SK-N-SH (cell line): ENCODE measurements around the gene LARGE1. TPM values are rescaled to one million over a fixed set of nuclear protein-coding genes. Genes with fewer than 3 reads are reported as not detected.

Experiments used
- CTCF ChIA-PET: fragments of 300-600, 350-600 bp; formaldehyde crosslinking; extraction: SDS; loops from one replicate; lab custom pipeline; 2021; lab: Yijun Ruan, JAX
- POLR2A ChIA-PET: fragments of 350-600 bp; sonication (Branson Sonifier 250); formaldehyde crosslinking; extraction: SDS; loops from one replicate; lab custom pipeline; 2020; ENCODE audit warnings: antibody characterized with exemption, inconsistent platforms; lab: Yijun Ruan, JAX
- DNase-seq: peaks from one replicate; pipeline ENCODE4 v3.0.0; 2012
- H2AFZ ChIP-seq: fragments of 200-600 bp; sonication (generic); 2 replicates; pipeline ENCODE4 v1.8.1; 2016; ENCODE audit warnings: antibody characterized with exemption, mild to moderate bottlenecking, low read depth
- H3F3A ChIP-seq: fragments of 200-600 bp; sonication (generic); replicated peaks from 2 replicates; pipeline ENCODE3; 2016; ENCODE audit warnings: antibody characterized with exemption, mild to moderate bottlenecking; ENCODE audit not compliant: insufficient read depth
- H3K27ac ChIP-seq, 2 experiments: fragments of 200-500 bp in 1 of 2; fragments of 200-600 bp in 1 of 2; sonication (Bioruptor generic) in 1 of 2; sonication (generic), shearing (Covaris generic) in 1 of 2; 2 replicates each; pipeline versions ENCODE4 v1.5.1 to v1.6.1; 2014 to 2016; ENCODE audit warnings: low read depth in 2 of 2, inconsistent platforms in 1 of 2, low read length in 1 of 2, mild to moderate bottlenecking in 1 of 2, mixed read lengths in 1 of 2
- H3K27me3 ChIP-seq: fragments of 200-600 bp; sonication (generic), shearing (Covaris generic); 2 replicates; pipeline ENCODE4 v1.6.1; 2016; ENCODE audit warnings: mixed run types; ENCODE audit not compliant: insufficient read depth
- H3K36me3 ChIP-seq, 2 experiments: fragments of 200-500 bp in 1 of 2; fragments of 200-600 bp in 1 of 2; sonication (Bioruptor generic) in 1 of 2; sonication (generic) in 1 of 2; replicated peaks in 1 of 2; 2 replicates each; pipeline versions ENCODE3 to v1.5.1; 2014 to 2016; ENCODE audit warnings: low read length in 1 of 2, mild to moderate bottlenecking in 1 of 2; ENCODE audit not compliant: insufficient read depth in 2 of 2, control insufficient read depth in 1 of 2
- H3K4me1 ChIP-seq, 2 experiments: fragments of 200-500 bp in 1 of 2; fragments of 200-600 bp in 1 of 2; sonication (Bioruptor generic) in 1 of 2; sonication (generic), shearing (Covaris generic) in 1 of 2; 2 replicates each; pipeline versions ENCODE4 v1.5.1 to v1.6.1; 2014 to 2016; ENCODE audit warnings: low read depth in 1 of 2, low read length in 1 of 2, mixed run types in 1 of 2; ENCODE audit not compliant: insufficient read depth in 2 of 2, control insufficient read depth in 1 of 2
- H3K4me2 ChIP-seq: fragments of 200-600 bp; sonication (generic), shearing (Covaris generic); 2 replicates; pipeline ENCODE4 v1.6.1; 2017; ENCODE audit warnings: mixed run types
- H3K4me3 ChIP-seq, 2 experiments: fragments of 200-500 bp in 1 of 2; fragments of 200-600 bp in 1 of 2; sonication (Bioruptor generic) in 1 of 2; sonication (generic), shearing (Covaris generic) in 1 of 2; 2 replicates each; pipeline versions ENCODE4 v1.5.1 to v1.8.1; 2014 to 2016; ENCODE audit warnings: low read depth in 2 of 2, inconsistent platforms in 1 of 2, low read length in 1 of 2, mild to moderate bottlenecking in 1 of 2, mixed read lengths in 1 of 2, moderate library complexity in 1 of 2
- H3K79me2 ChIP-seq: fragments of 200-600 bp; sonication (generic); 2 replicates; pipeline ENCODE4 v1.8.1; 2017; ENCODE audit warnings: mild to moderate bottlenecking; ENCODE audit not compliant: insufficient read depth
- H3K9ac ChIP-seq: fragments of 200-600 bp; sonication (generic); 2 replicates; pipeline ENCODE4 v1.6.1; 2017; ENCODE audit warnings: mixed run types
- H3K9me2 ChIP-seq: fragments of 200-600 bp; sonication (generic); 2 replicates; pipeline ENCODE4 v1.6.1; 2017; ENCODE audit warnings: mixed run types
- H3K9me3 ChIP-seq: fragments of 200-600 bp; sonication (generic); 2 replicates; pipeline ENCODE4 v1.6.1; 2017; ENCODE audit warnings: mixed run types, mild to moderate bottlenecking, moderate library complexity
- H4K20me1 ChIP-seq: fragments of 200-600 bp; sonication (generic); 2 replicates; pipeline ENCODE4 v1.6.1; 2017; ENCODE audit warnings: mild to moderate bottlenecking, mixed run types; ENCODE audit not compliant: insufficient read depth
- CHD2 ChIP-seq: fragments of 150-350 bp; IDR thresholded peaks from 2 replicates; pipeline ENCODE4 v1.6.1; 2018; ENCODE audit warnings: low read length; ENCODE audit not compliant: partially characterized antibody
- EP300 ChIP-seq, 2 experiments: IDR thresholded peaks; 2 replicates each; pipeline versions ENCODE4 v1.4.0 to v1.6.1; 2012; ENCODE audit warnings: borderline replicate concordance in 1 of 2, low read depth in 1 of 2, low read length in 1 of 2
- EZH2phosphoT487 ChIP-seq: fragments of 200-600 bp; sonication (generic); IDR thresholded peaks from 2 replicates; pipeline ENCODE4 v1.6.1; 2017; ENCODE audit warnings: low read depth, mixed run types, mild to moderate bottlenecking, antibody characterized with exemption, moderate library complexity, borderline replicate concordance
- FOXJ3 ChIP-seq: sonication (generic); formaldehyde crosslinking; IDR thresholded peaks from 2 replicates; pipeline ENCODE4 v1.5.1; 2020; ENCODE audit warnings: mild to moderate bottlenecking, missing genetic modification reagents
- GATA2 ChIP-seq: sonication (generic); formaldehyde crosslinking; IDR thresholded peaks from 2 replicates; pipeline ENCODE4 v1.5.0; 2020; ENCODE audit warnings: mild to moderate bottlenecking, missing genetic modification reagents
- JUND ChIP-seq: IDR thresholded peaks from 2 replicates; pipeline ENCODE4 v1.4.0; 2012
- MEF2A ChIP-seq: IDR thresholded peaks from 2 replicates; pipeline ENCODE4 v1.4.0; 2012; ENCODE audit warnings: low read depth, borderline replicate concordance
- NFIC ChIP-seq: IDR thresholded peaks from 2 replicates; pipeline ENCODE4 v1.4.0; 2012; ENCODE audit warnings: borderline replicate concordance
- NRF1 ChIP-seq: IDR thresholded peaks from 2 replicates; pipeline ENCODE4 v1.6.1; 2012; ENCODE audit warnings: low read depth, mild to moderate bottlenecking, low read length
- RAD21 ChIP-seq: IDR thresholded peaks from 2 replicates; pipeline ENCODE4 v1.6.1; 2012; ENCODE audit warnings: mild to moderate bottlenecking, low read length
- RFX5 ChIP-seq: IDR thresholded peaks from 2 replicates; pipeline ENCODE4 v1.6.1; 2012; ENCODE audit warnings: mild to moderate bottlenecking, improper control_type of control experiment, low read length
- RXRA ChIP-seq: IDR thresholded peaks from 2 replicates; pipeline ENCODE4 v1.4.0; 2012; ENCODE audit warnings: low read depth, mild to moderate bottlenecking, borderline replicate concordance
- SIN3A ChIP-seq: IDR thresholded peaks from 2 replicates; pipeline ENCODE4 v1.6.1; 2012; ENCODE audit warnings: low read depth, mild to moderate bottlenecking, low read length, moderate library complexity, borderline replicate concordance
- SMC3 ChIP-seq: IDR thresholded peaks from 2 replicates; pipeline ENCODE4 v1.6.1; 2012; ENCODE audit warnings: low read depth, low read length, improper control_type of control experiment
- TCF12 ChIP-seq: IDR thresholded peaks from 2 replicates; pipeline ENCODE4 v1.4.0; 2012
- TEAD4 ChIP-seq: IDR thresholded peaks from 2 replicates; pipeline ENCODE4 v1.4.0; 2012; ENCODE audit warnings: mild to moderate bottlenecking, borderline replicate concordance; ENCODE audit not compliant: insufficient read depth
- WGBS: methylation state at CpG from one replicate; pipeline ENCODE4 v1.1.6; 2017; ENCODE audit warnings: low lambda C conversion rate; 5-methylcytosine and 5-hydroxymethylcytosine counted together
- polyA plus RNA-seq, 3 experiments: library from polyadenylated mRNA; depleted of rRNA; stranded (reverse); fragments of >200 nt; gene quantifications; 2 replicates each; pipeline ENCODE4 v1.2.3, GENCODE V29; 2012
- TF ChIP-seq, protein P1 (sequence below): IDR thresholded peaks from 2 replicates; pipeline ENCODE4 v1.4.0; 2012; ENCODE audit warnings: low read depth, borderline replicate concordance
- TF ChIP-seq, protein P2 (sequence below): IDR thresholded peaks from 2 replicates; pipeline ENCODE4 v1.4.0; 2012; ENCODE audit warnings: low read depth
- TF ChIP-seq, protein P3 (sequence below): fragments of 200-600 bp; sonication (generic); IDR thresholded peaks from 2 replicates; pipeline ENCODE4 v1.6.1; 2017; ENCODE audit warnings: antibody characterized with exemption, mild to moderate bottlenecking, moderate library complexity
- TF ChIP-seq, protein P4 (sequence below): fragments of 150-350 bp; IDR thresholded peaks from 2 replicates; pipeline ENCODE4 v1.6.1; 2016; ENCODE audit warnings: mild to moderate bottlenecking, low read depth, low read length
- TF ChIP-seq, protein P5 (sequence below): fragments of 150-350 bp; IDR thresholded peaks from 2 replicates; pipeline ENCODE4 v1.6.1; 2017; ENCODE audit warnings: antibody characterized with exemption, low read length, low read depth, borderline replicate concordance

Gene LARGE1
- polyA plus RNA-seq, 1 of the 3 experiments (the other 2 are of a cell fraction): 1.1 TPM

DNA sequence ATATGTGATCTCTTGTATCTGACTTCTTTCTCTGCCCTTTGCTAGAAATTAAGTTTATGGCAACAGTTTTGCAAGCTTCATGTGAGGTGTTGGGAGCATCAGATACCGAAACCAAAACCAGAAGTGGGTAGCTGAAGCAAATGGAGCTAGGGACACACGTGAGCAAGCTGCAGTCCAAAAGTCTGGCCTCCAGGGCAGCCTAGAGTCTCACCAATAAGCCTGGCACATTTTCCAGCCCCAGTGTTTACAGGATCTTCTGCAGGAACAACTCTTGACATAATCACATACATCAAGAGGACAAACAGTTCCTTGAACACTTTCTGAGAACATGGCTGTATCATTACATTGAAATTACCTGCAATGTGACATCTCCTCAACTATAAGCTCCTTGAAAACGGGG lies 114.1 kb downstream of the LARGE1 start:
- Histone ChIP-seq H3K4me2 (no peak overlapping the region), H3K27me3 (no peaks in the 10 kb centered on the region), H3K4me3 (no peak overlapping the region), H3K4me1 (no peaks in the 10 kb centered on the region), H3K36me3 (no peaks in the 10 kb centered on the region), H3K9me2 (no peaks in the 10 kb centered on the region), H3F3A (no peaks in the 10 kb centered on the region), H3K79me2 (no peaks in the 10 kb centered on the region), H2AFZ (no peak overlapping the region), H3K9me3 (no peaks in the 10 kb centered on the region; the same call in 1 of the 2 replicates), H3K27ac (no peak overlapping the region), H3K9ac (no peak overlapping the region), H4K20me1 (no peaks in the 10 kb centered on the region)
- CTCF ChIA-PET: interaction anchor here (0.7 to 1.0 kb wide), 3 partner anchors 12 to 31 kb away, joined by 3 read pairs; no protein-coding TSS in a partner anchor
- TF ChIP-seq, protein P1, sequence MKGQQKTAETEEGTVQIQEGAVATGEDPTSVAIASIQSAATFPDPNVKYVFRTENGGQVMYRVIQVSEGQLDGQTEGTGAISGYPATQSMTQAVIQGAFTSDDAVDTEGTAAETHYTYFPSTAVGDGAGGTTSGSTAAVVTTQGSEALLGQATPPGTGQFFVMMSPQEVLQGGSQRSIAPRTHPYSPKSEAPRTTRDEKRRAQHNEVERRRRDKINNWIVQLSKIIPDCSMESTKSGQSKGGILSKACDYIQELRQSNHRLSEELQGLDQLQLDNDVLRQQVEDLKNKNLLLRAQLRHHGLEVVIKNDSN: no peak
- TF ChIP-seq RXRA: no peak
- TF ChIP-seq, protein P2, sequence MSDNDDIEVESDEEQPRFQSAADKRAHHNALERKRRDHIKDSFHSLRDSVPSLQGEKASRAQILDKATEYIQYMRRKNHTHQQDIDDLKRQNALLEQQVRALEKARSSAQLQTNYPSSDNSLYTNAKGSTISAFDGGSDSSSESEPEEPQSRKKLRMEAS: no peak
- TF ChIP-seq SMC3: no peak
- no peak for TF ChIP-seq FOXJ3
- no peak for TF ChIP-seq JUND
- POLR2A ChIA-PET: no interaction called here
- DNase-seq: no peak
- 21% methylated on average over 3 of the region's 3 CpGs for WGBS

DNA sequence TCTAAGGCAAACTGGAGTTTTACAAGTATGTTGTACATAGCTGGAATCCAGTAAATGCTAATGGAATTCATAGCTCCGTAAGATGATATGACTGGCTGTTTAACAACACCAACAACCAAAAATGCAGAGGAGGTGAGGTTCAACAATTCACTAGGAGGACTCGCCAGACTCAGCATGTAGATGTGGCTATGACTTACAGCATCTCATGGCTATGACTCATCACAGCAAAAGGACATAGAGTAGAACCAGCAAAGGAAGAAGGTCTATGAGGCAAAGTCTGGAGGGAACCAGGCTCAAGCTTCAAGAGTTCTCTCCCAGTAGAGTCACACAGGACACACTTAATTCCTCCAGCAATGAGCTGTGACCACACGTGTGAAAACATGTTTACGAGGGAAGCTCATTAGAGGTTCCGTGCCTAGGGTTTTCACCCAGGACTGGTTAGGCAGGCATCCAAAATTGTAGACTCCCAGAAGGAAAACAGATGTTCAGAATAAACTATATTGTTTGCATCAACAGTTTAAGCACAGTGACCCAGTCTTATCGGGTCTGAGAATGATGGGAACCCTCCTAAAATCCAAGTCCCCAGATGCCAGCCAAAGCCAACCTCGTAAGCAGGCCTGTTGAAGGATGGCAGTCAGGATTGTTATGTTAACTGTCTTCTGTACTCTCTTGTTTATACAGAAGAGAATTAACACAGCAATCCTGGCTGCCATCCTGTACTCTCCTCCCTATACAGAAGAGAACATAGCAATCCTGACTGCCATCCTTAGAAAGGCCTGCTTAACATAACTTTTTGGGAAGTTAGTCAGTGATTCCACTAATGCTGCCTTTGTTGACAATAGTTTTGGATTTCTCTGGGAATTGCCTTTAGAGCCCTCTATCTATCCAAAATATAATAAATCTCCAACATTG lies 116.6 kb downstream of the LARGE1 start:
- no peaks in the 10 kb centered on the region for H3K9me2 ChIP-seq
- 57% methylated on average over 7 of the region's 7 CpGs for WGBS
- CTCF ChIA-PET: interaction anchor here (1.0 to 1.1 kb wide), 2 partner anchors 9 to 18 kb away, joined by 3 to 4 read pairs; no protein-coding TSS in a partner anchor
- no peak overlapping the region for H3K4me2 ChIP-seq
- H3K79me2 ChIP-seq: no peaks in the 10 kb centered on the region
- no peak overlapping the region for H3K27ac ChIP-seq
- H3K9ac ChIP-seq: no peak overlapping the region
- no peaks in the 10 kb centered on the region for H3K4me1 ChIP-seq
- no peaks in the 10 kb centered on the region for H3K9me3 ChIP-seq
- H3K36me3 ChIP-seq: no peaks in the 10 kb centered on the region
- POLR2A ChIA-PET: no interaction called here
- no peaks in the 10 kb centered on the region for H3F3A ChIP-seq
- no peaks in the 10 kb centered on the region for H3K27me3 ChIP-seq
- no peaks in the 10 kb centered on the region for H4K20me1 ChIP-seq
- no peak overlapping the region for H2AFZ ChIP-seq
- no peak for DNase-seq
- no peak overlapping the region for H3K4me3 ChIP-seq
- no peak for TF ChIP-seq TCF12
- no peak for TF ChIP-seq GATA2 (CRISPR knock-in tag)
- no peak for TF ChIP-seq RFX5
- no peak for TF ChIP-seq TEAD4
- TF ChIP-seq NRF1: no peak
- TF ChIP-seq, protein P3, sequence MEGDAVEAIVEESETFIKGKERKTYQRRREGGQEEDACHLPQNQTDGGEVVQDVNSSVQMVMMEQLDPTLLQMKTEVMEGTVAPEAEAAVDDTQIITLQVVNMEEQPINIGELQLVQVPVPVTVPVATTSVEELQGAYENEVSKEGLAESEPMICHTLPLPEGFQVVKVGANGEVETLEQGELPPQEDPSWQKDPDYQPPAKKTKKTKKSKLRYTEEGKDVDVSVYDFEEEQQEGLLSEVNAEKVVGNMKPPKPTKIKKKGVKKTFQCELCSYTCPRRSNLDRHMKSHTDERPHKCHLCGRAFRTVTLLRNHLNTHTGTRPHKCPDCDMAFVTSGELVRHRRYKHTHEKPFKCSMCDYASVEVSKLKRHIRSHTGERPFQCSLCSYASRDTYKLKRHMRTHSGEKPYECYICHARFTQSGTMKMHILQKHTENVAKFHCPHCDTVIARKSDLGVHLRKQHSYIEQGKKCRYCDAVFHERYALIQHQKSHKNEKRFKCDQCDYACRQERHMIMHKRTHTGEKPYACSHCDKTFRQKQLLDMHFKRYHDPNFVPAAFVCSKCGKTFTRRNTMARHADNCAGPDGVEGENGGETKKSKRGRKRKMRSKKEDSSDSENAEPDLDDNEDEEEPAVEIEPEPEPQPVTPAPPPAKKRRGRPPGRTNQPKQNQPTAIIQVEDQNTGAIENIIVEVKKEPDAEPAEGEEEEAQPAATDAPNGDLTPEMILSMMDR: no peak
- no peak for TF ChIP-seq EP300 (IDR thresholded peaks at IDR 0.05; ENCODE audit: borderline replicate concordance in 1 of 2, low read depth in 1 of 2, low read length in 1 of 2)
- TF ChIP-seq, protein P4, sequence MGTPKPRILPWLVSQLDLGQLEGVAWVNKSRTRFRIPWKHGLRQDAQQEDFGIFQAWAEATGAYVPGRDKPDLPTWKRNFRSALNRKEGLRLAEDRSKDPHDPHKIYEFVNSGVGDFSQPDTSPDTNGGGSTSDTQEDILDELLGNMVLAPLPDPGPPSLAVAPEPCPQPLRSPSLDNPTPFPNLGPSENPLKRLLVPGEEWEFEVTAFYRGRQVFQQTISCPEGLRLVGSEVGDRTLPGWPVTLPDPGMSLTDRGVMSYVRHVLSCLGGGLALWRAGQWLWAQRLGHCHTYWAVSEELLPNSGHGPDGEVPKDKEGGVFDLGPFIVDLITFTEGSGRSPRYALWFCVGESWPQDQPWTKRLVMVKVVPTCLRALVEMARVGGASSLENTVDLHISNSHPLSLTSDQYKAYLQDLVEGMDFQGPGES: no peak
- TF ChIP-seq, protein P5, sequence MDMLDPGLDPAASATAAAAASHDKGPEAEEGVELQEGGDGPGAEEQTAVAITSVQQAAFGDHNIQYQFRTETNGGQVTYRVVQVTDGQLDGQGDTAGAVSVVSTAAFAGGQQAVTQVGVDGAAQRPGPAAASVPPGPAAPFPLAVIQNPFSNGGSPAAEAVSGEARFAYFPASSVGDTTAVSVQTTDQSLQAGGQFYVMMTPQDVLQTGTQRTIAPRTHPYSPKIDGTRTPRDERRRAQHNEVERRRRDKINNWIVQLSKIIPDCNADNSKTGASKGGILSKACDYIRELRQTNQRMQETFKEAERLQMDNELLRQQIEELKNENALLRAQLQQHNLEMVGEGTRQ: no peak
- TF ChIP-seq SIN3A: no peak
- TF ChIP-seq CHD2: no peak
- TF ChIP-seq RAD21: no peak
- no peak for TF ChIP-seq MEF2A
- TF ChIP-seq NFIC: no peak
- no peak for TF ChIP-seq EZH2phosphoT487
